Fibroblast of the aortic adventitia (primary cell): ENCODE data around the gene C1QBP. TPM values are rescaled to one million over a fixed set of nuclear protein-coding genes. Genes with fewer than 3 reads are reported as not detected.
A peak's percentile ranks its signal among the peaks of the same experiment; 100 is the strongest.
"Not testable (repeated sequence)": the region's sequence is repeated elsewhere in the genome, so short reads cannot be mapped to it uniquely, and the experiment has no call there.

Experiments used
- DNase-seq: peaks from one replicate; pipeline ENCODE4 v3.0.0-alpha.2; 2010; ENCODE audit warnings: low read depth
- H3K4me3 ChIP-seq: 2 replicates; pipeline ENCODE4 v1.5.1; 2011; ENCODE audit warnings: low read depth, mild to moderate bottlenecking, control low read depth, low read length, moderate library complexity
- CTCF ChIP-seq: IDR thresholded peaks from 2 replicates; pipeline ENCODE4 v1.5.1; 2011; ENCODE audit warnings: mild to moderate bottlenecking, low read length, control low read depth, inconsistent platforms; ENCODE audit not compliant: insufficient read depth
- total RNA-seq: library from RNA; depleted of rRNA; stranded (reverse); fragments of >200 nt; gene quantifications from 2 replicates; pipeline ENCODE4 v1.2.3, GENCODE V29; 2012; ENCODE audit warnings: low replicate concordance

C1QBP gene
- total RNA-seq, 1 donor, result 189 TPM

GRCh38 chr17:5464717-5465507 lies 26.0 kb upstream of the C1QBP start:
- DNase-seq, result no peak
- H3K4me3 ChIP-seq, result no peak overlapping the region
- no peak for TF ChIP-seq CTCF

GRCh38 chr17:5446786-5447185 lies 7.8 kb upstream of the C1QBP start:
- DNase-seq, result no peak
- no peak overlapping the region for H3K4me3 ChIP-seq
- TF ChIP-seq CTCF, result no peak

DNA sequence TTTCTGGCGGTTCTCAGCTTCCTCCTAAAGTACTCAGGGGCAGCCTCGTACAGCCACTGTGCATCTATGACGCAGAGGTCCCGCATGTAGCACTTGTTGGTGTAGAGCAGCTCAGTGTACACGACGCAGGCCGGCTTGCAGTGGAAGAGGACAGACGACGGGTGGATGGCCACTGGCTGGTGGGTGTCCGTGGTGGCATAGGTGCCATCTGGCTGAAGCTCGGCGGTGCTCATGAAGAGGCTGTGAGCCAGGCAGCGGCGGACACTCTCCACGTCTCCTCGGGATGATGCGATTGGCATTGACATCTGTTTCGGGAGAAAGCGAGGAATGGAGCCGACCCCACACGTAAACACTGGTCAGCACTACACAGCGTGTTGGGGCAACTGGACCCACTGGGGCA lies 5.3 kb upstream of the C1QBP start:
- no peak overlapping the region for H3K4me3 ChIP-seq
- TF ChIP-seq CTCF, result no peak
- no peak for DNase-seq

- no peak overlapping the region for H3K4me3 ChIP-seq
- TF ChIP-seq CTCF, result no peak
- DNase-seq, result no peak
Measured at GRCh38 chr17:5443728-5444127, 4.8 kb upstream of the C1QBP start.

- peak overlapping the region; percentile 51 for H3K4me3 ChIP-seq
- DNase-seq, result no peak
- TF ChIP-seq CTCF, result no peak
Measured at GRCh38 chr17:5439446-5439764, 450 bp upstream of the C1QBP start.

- peak; percentile 13 for DNase-seq
- no peak for TF ChIP-seq CTCF
- H3K4me3 ChIP-seq, result peak overlapping the region; percentile 90
Measured at GRCh38 chr17:5437721-5438317, 1.1 kb downstream of the C1QBP start.

- not testable (repeated sequence) for H3K4me3 ChIP-seq, DNase-seq
Measured at GRCh38 chr17:5435781-5436315, 3.1 kb downstream of the C1QBP start.
